DND-41 (cell line): ENCODE measurements around the gene MYH6.

Source experiments
- ATAC-seq: fragments of 200-7000 bp; cut with Tn5 transposase; 3 replicates; pipeline ENCODE4 v1.9.1; 2021; ENCODE audit warnings: low read depth; ENCODE audit not compliant: insufficient read depth
- DNase-seq: peaks from one replicate; pipeline ENCODE4 v3.0.0-alpha.2; 2020
- H2AFZ ChIP-seq: 2 replicates; pipeline ENCODE4 v1.6.0; 2012; ENCODE audit warnings: low read depth, low read length
- H3K27ac ChIP-seq: 2 replicates; pipeline ENCODE4 v1.5.1; 2012; ENCODE audit warnings: low read length, inconsistent platforms
- H3K27me3 ChIP-seq: fragments of 200-600 bp; sonication (generic); 2 replicates; pipeline ENCODE4 v1.6.0; 2012; ENCODE audit warnings: low read length, mild to moderate bottlenecking, inconsistent platforms; ENCODE audit not compliant: insufficient read depth, poor library complexity
- H3K36me3 ChIP-seq: 2 replicates; pipeline ENCODE4 v1.5.1; 2012; ENCODE audit warnings: low read length, inconsistent platforms; ENCODE audit not compliant: insufficient read depth
- H3K4me1 ChIP-seq: 2 replicates; pipeline ENCODE4 v1.5.1; 2012; ENCODE audit warnings: mild to moderate bottlenecking, low read length; ENCODE audit not compliant: insufficient read depth
- H3K4me2 ChIP-seq: 2 replicates; pipeline ENCODE4 v1.6.0; 2012; ENCODE audit warnings: mild to moderate bottlenecking, moderate library complexity, low read length, inconsistent platforms; ENCODE audit not compliant: insufficient read depth
- H3K4me3 ChIP-seq, 2 experiments: fragments of 200-600 bp in 1 of 2; shearing (Covaris generic) in 1 of 2; 2 replicates each; pipeline ENCODE4 v1.5.1; 2012 to 2016; ENCODE audit warnings: inconsistent platforms in 2 of 2, low read length in 2 of 2, mild to moderate bottlenecking in 2 of 2, low read depth in 1 of 2, moderate library complexity in 1 of 2
- H3K79me2 ChIP-seq: 2 replicates; pipeline ENCODE4 v1.6.0; 2012; ENCODE audit warnings: low read length, inconsistent platforms; ENCODE audit not compliant: insufficient read depth
- H3K9ac ChIP-seq: 2 replicates; pipeline ENCODE4 v1.6.0; 2012; ENCODE audit warnings: low read depth, mild to moderate bottlenecking, inconsistent platforms, low read length, moderate library complexity
- H3K9me3 ChIP-seq: 2 replicates; pipeline ENCODE4 v1.5.1; 2012; ENCODE audit warnings: low read length, moderate library complexity, mild to moderate bottlenecking, inconsistent platforms; ENCODE audit not compliant: insufficient read depth, severe bottlenecking
- H4K20me1 ChIP-seq: 2 replicates; pipeline ENCODE4 v1.6.0; 2012; ENCODE audit warnings: low read length; ENCODE audit not compliant: insufficient read depth
- CTCF ChIP-seq: IDR thresholded peaks from 2 replicates; pipeline ENCODE4 v1.5.1; 2012; ENCODE audit warnings: borderline replicate concordance, low read length, moderate library complexity, mild to moderate bottlenecking; ENCODE audit not compliant: poor library complexity, severe bottlenecking; ENCODE audit errors: extremely low read depth
- EZH2 ChIP-seq: IDR thresholded peaks from 3 replicates; pipeline ENCODE4 v1.6.1; 2012; ENCODE audit warnings: borderline replicate concordance, low read depth, mild to moderate bottlenecking, moderate library complexity, low read length, inconsistent platforms; ENCODE audit not compliant: severe bottlenecking

MYH6 gene

DNA sequence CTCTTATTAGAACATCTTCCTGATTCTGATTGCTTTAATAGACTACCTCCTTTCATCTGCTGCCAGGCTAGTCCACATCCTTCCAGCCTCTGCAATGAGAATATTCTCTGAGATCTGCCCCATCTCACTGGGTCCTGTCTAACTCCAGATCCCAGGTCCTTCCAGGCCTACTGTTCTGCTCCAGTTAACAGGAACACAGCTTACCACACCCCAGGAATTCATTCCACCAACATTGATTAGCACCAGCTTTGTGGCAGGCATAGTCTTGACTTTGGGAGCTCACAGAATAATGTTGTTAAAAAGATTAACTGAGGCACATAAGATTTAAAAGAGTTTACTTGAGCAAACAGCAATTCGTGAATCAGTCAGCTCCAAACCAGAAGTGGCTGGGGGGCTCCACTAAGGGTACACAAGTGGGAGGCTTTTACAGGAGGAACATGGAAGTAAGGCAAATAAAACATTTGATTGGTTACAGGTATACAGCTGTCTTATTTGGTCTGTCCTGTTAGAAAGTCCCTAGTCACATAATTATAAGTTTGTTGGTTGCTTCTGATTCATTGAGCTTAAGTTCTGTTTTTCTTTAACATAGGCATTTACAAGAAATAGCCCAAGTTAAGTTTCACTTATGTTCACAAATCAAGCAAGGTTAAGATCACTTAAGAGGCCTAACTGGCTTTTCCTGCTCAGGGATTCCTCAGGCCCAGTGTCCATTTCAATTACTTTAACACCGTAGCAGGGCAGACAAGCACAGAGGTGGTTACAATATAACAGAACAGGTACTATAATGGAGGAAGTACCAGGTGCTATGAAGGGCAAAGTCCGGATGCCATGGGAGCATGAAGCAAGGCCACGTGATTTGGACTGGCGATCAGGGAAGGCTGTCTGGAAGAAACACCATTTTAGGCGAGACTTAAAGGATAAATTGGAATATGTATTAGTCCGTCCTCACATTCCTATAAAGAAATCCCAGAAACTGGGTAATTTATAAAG, 39.6 kb upstream of the MYH6 start:
- no peak for TF ChIP-seq EZH2
- TF ChIP-seq CTCF = no peak
- no peaks in the 10 kb centered on the region for H3K79me2 ChIP-seq
- no peak overlapping the region for H3K27ac ChIP-seq
- H3K4me3 ChIP-seq = no peak overlapping the region
- peaks cover 18% of the 10 kb centered on the region for H3K27me3 ChIP-seq
- no peaks in the 10 kb centered on the region for H4K20me1 ChIP-seq
- ATAC-seq = no peak
- H3K9me3 ChIP-seq = no peaks in the 10 kb centered on the region
- H3K4me1 ChIP-seq = no peaks in the 10 kb centered on the region
- H3K4me2 ChIP-seq = no peak overlapping the region
- H3K9ac ChIP-seq = no peak overlapping the region
- H3K36me3 ChIP-seq = no peaks in the 10 kb centered on the region
- DNase-seq = no peak
- no peak overlapping the region for H2AFZ ChIP-seq

GRCh38 chr14:23446291-23446851, 38.3 kb upstream of the MYH6 start:
- Histone ChIP-seq H3K27me3 (peaks cover 18% of the 10 kb centered on the region), H3K9me3 (no peaks in the 10 kb centered on the region), H3K4me1 (no peaks in the 10 kb centered on the region), H3K4me3 (no peak overlapping the region), H4K20me1 (no peaks in the 10 kb centered on the region), H3K79me2 (no peaks in the 10 kb centered on the region), H3K27ac (no peak overlapping the region), H3K4me2 (no peak overlapping the region), H2AFZ (no peak overlapping the region), H3K9ac (no peak overlapping the region), H3K36me3 (no peaks in the 10 kb centered on the region)
- no peak for ATAC-seq
- no peak for DNase-seq
- TF ChIP-seq CTCF (no peak), EZH2 (no peak)

DNA sequence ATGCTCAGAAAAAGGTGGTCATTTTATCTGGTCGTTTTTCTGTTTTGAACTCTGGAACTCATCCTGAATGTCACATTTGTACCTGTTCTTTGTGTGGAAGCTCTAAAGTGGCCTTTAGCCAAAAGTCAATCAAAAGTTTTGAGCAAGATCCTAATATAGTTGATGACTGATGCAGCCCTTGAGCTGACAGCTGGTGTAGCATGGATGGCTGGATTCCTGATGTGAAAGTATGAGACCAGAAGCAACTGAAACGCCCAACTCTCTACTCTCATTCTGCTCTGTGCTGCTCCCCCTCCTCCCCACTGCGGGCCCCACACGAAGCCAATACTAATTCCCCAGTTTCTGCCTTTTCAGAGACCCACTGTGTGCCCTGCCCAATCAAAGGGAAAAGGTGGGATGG, 37.7 kb upstream of the MYH6 start:
- Histone ChIP-seq H3K9me3 (no peaks in the 10 kb centered on the region), H3K79me2 (no peaks in the 10 kb centered on the region), H3K36me3 (no peaks in the 10 kb centered on the region), H4K20me1 (no peaks in the 10 kb centered on the region), H3K27me3 (peaks cover 18% of the 10 kb centered on the region), H3K4me1 (no peaks in the 10 kb centered on the region), H2AFZ (no peak overlapping the region), H3K4me2 (no peak overlapping the region), H3K27ac (no peak overlapping the region), H3K4me3 (no peak overlapping the region), H3K9ac (no peak overlapping the region)
- no peak for ATAC-seq
- TF ChIP-seq EZH2 = no peak
- no peak for TF ChIP-seq CTCF
- DNase-seq = no peak
